HepG2 (cell line): ENCODE data around the gene NDUFS7. TPM values are rescaled to one million over a fixed set of nuclear protein-coding genes. Genes with fewer than 3 reads are reported as not detected.

Experiments
- BRD4 ChIP-seq: sonication (generic); formaldehyde crosslinking; IDR thresholded peaks from 2 replicates; pipeline ENCODE4 v1.4.0; 2020; ENCODE audit warnings: missing genetic modification reagents
- FOSL2 ChIP-seq: sonication (generic); formaldehyde crosslinking; IDR thresholded peaks from 2 replicates; pipeline ENCODE4 v1.4.0; 2020; ENCODE audit warnings: missing genetic modification reagents
- GABPB1 ChIP-seq: IDR thresholded peaks from 2 replicates; pipeline ENCODE4 v1.6.1; 2016; ENCODE audit warnings: mild to moderate bottlenecking, missing genetic modification reagents, moderate library complexity, missing compliant biosample characterization
- GFI1 ChIP-seq: sonication (generic); formaldehyde crosslinking; IDR thresholded peaks from 2 replicates; pipeline ENCODE4 v1.5.0; 2020; ENCODE audit warnings: missing genetic modification reagents, mild to moderate bottlenecking, borderline replicate concordance
- PAXIP1 ChIP-seq: sonication (generic); formaldehyde crosslinking; conservative IDR thresholded peaks from 2 replicates; pipeline ENCODE4 v1.4.0; 2020; ENCODE audit warnings: mild to moderate bottlenecking, missing genetic modification reagents, moderate library complexity
- RARA ChIP-seq: IDR thresholded peaks from 2 replicates; pipeline ENCODE4 v1.6.1; 2016; ENCODE audit warnings: missing genetic modification reagents, missing compliant biosample characterization
- SMAD9 ChIP-seq: sonication (generic); formaldehyde crosslinking; IDR thresholded peaks from 2 replicates; pipeline ENCODE4 v1.5.1; 2020; ENCODE audit warnings: mild to moderate bottlenecking, missing genetic modification reagents
- SUZ12 ChIP-seq: fragments of 150-350 bp; IDR thresholded peaks from 2 replicates; pipeline ENCODE4 v1.6.1; 2014; ENCODE audit warnings: low read depth, low read length
- TCF7 ChIP-seq: sonication (generic); IDR thresholded peaks from 2 replicates; pipeline ENCODE4 v1.6.1; 2016; ENCODE audit warnings: antibody characterized with exemption, low read depth
- TFDP1 ChIP-seq: IDR thresholded peaks from 2 replicates; pipeline ENCODE4 v1.6.1; 2016; ENCODE audit warnings: missing compliant biosample characterization, missing genetic modification reagents, borderline replicate concordance
- ZNF253 ChIP-seq: sonication (generic); formaldehyde crosslinking; IDR thresholded peaks from 2 replicates; pipeline ENCODE4 v1.8.0; 2022; ENCODE audit warnings: mild to moderate bottlenecking, missing genetic modification reagents, borderline replicate concordance
- ZNF264 ChIP-seq: sonication (generic); formaldehyde crosslinking; IDR thresholded peaks from 2 replicates; pipeline ENCODE4 v1.4.0; 2020; ENCODE audit warnings: missing genetic modification reagents
- ZNF282 ChIP-seq: fragments of 450-650 bp; IDR thresholded peaks from 2 replicates; pipeline ENCODE4 v1.6.1; 2018; ENCODE audit not compliant: partially characterized antibody
- ZNF33B ChIP-seq: sonication (generic); formaldehyde crosslinking; IDR thresholded peaks from 2 replicates; pipeline ENCODE4 v1.5.1; 2020; ENCODE audit warnings: mild to moderate bottlenecking, missing genetic modification reagents
- ZNF737 ChIP-seq: sonication (generic); formaldehyde crosslinking; IDR thresholded peaks from 2 replicates; pipeline ENCODE4 v1.5.0; 2020; ENCODE audit warnings: missing genetic modification reagents, mild to moderate bottlenecking, borderline replicate concordance
- ZSCAN22 ChIP-seq: sonication (generic); formaldehyde crosslinking; IDR thresholded peaks from 2 replicates; pipeline ENCODE4 v1.4.0; 2020; ENCODE audit warnings: mild to moderate bottlenecking, missing genetic modification reagents
- polyA plus RNA-seq, 8 experiments: library from polyadenylated mRNA; depleted of rRNA in 3 of 8; stranded (reverse) in 7 of 8; unstranded in 1 of 8; fragments of >200 nt; fragmentation: Illumina TruSeq in 4 of 8; extraction: Trizol in 4 of 8; gene quantifications; 2 replicates each; pipeline versions ENCODE4 v1.2.1 to v1.2.3, GENCODE V29; 2011 to 2016; ENCODE audit warnings: low read depth in 4 of 8, missing spikeins in 1 of 8, mixed read lengths in 1 of 8; ENCODE audit not compliant: insufficient read depth in 1 of 8
- total RNA-seq, 5 experiments: library from RNA; depleted of rRNA; stranded (reverse); fragments of >200 nt; fragmentation: Illumina TruSeq; extraction: Trizol; gene quantifications; 2 replicates each; pipeline ENCODE4 v1.2.3, GENCODE V29; 2016; ENCODE audit warnings: low read depth in 1 of 5
- TF ChIP-seq, protein P1 (sequence below): sonication (generic); formaldehyde crosslinking; IDR thresholded peaks from 2 replicates; pipeline ENCODE4 v1.4.0; 2020; ENCODE audit warnings: missing genetic modification reagents
- TF ChIP-seq, protein P2 (sequence below): sonication (generic); formaldehyde crosslinking; IDR thresholded peaks from 2 replicates; pipeline ENCODE4 v1.4.0; 2020; ENCODE audit warnings: mild to moderate bottlenecking, missing genetic modification reagents, borderline replicate concordance

Gene NDUFS7
- total and polyA plus RNA-seq, 2 of the 13 experiments (the other 11 are each of a cell fraction or from before 2014, with no cell fraction given), result 34.3 to 66.9 TPM

GRCh38 chr19:1373534-1374249, 10.0 kb upstream of the NDUFS7 start (continued):
- TF ChIP-seq ZNF737, result no peak
- TF ChIP-seq, protein P1, sequence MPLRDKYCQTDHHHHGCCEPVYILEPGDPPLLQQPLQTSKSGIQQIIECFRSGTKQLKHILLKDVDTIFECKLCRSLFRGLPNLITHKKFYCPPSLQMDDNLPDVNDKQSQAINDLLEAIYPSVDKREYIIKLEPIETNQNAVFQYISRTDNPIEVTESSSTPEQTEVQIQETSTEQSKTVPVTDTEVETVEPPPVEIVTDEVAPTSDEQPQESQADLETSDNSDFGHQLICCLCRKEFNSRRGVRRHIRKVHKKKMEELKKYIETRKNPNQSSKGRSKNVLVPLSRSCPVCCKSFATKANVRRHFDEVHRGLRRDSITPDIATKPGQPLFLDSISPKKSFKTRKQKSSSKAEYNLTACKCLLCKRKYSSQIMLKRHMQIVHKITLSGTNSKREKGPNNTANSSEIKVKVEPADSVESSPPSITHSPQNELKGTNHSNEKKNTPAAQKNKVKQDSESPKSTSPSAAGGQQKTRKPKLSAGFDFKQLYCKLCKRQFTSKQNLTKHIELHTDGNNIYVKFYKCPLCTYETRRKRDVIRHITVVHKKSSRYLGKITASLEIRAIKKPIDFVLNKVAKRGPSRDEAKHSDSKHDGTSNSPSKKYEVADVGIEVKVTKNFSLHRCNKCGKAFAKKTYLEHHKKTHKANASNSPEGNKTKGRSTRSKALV (CRISPR knock-in tag), result peak; percentile 94
- peak; percentile 69 for TF ChIP-seq FOSL2
- TF ChIP-seq BRD4 (CRISPR knock-in tag), result peak; percentile 70; the same call in 1 of the 2 replicates
- TF ChIP-seq TFDP1 (CRISPR knock-in tag), result peak; percentile 60; the same call in 1 of the 2 replicates
- 0 out of 2 replicates have a peak, but pooled peaks have one; percentile 51 for TF ChIP-seq ZNF33B (CRISPR knock-in tag)
- peak; percentile 78; the same call in 1 of the 2 replicates for TF ChIP-seq ZNF253
- TF ChIP-seq, protein P2, sequence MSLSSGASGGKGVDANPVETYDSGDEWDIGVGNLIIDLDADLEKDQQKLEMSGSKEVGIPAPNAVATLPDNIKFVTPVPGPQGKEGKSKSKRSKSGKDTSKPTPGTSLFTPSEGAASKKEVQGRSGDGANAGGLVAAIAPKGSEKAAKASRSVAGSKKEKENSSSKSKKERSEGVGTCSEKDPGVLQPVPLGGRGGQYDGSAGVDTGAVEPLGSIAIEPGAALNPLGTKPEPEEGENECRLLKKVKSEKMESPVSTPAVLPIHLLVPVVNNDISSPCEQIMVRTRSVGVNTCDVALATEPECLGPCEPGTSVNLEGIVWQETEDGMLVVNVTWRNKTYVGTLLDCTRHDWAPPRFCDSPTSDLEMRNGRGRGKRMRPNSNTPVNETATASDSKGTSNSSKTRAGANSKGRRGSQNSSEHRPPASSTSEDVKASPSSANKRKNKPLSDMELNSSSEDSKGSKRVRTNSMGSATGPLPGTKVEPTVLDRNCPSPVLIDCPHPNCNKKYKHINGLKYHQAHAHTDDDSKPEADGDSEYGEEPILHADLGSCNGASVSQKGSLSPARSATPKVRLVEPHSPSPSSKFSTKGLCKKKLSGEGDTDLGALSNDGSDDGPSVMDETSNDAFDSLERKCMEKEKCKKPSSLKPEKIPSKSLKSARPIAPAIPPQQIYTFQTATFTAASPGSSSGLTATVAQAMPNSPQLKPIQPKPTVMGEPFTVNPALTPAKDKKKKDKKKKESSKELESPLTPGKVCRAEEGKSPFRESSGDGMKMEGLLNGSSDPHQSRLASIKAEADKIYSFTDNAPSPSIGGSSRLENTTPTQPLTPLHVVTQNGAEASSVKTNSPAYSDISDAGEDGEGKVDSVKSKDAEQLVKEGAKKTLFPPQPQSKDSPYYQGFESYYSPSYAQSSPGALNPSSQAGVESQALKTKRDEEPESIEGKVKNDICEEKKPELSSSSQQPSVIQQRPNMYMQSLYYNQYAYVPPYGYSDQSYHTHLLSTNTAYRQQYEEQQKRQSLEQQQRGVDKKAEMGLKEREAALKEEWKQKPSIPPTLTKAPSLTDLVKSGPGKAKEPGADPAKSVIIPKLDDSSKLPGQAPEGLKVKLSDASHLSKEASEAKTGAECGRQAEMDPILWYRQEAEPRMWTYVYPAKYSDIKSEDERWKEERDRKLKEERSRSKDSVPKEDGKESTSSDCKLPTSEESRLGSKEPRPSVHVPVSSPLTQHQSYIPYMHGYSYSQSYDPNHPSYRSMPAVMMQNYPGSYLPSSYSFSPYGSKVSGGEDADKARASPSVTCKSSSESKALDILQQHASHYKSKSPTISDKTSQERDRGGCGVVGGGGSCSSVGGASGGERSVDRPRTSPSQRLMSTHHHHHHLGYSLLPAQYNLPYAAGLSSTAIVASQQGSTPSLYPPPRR (CRISPR knock-in tag), result peak; percentile 76
- TF ChIP-seq RARA (CRISPR knock-in tag), result peak; percentile 92
- TF ChIP-seq SMAD9 (CRISPR knock-in tag), result no peak
- peak; percentile 89 for TF ChIP-seq ZNF264 (CRISPR knock-in tag)
- TF ChIP-seq ZSCAN22 (CRISPR knock-in tag), result no peak; the same call in 1 of the 2 replicates
- no peak for TF ChIP-seq SUZ12
- TF ChIP-seq PAXIP1 (CRISPR knock-in tag), result peak; percentile 93
- peak; percentile 58; the same call in 1 of the 2 replicates for TF ChIP-seq GABPB1
- no peak for TF ChIP-seq TCF7
- TF ChIP-seq ZNF282, result no peak
- TF ChIP-seq GFI1 (CRISPR knock-in tag), result peak; percentile 64; the same call in 1 of the 2 replicates
